ENCODE measurements around the gene AP3S2. TPM values are rescaled to one million over a fixed set of nuclear protein-coding genes. Genes with fewer than 3 reads are reported as not detected.

The AP3S2 gene
- total and polyA plus RNA-seq, 4 donors, result 8.4 to 73.5 (median 25.9) TPM

DNA sequence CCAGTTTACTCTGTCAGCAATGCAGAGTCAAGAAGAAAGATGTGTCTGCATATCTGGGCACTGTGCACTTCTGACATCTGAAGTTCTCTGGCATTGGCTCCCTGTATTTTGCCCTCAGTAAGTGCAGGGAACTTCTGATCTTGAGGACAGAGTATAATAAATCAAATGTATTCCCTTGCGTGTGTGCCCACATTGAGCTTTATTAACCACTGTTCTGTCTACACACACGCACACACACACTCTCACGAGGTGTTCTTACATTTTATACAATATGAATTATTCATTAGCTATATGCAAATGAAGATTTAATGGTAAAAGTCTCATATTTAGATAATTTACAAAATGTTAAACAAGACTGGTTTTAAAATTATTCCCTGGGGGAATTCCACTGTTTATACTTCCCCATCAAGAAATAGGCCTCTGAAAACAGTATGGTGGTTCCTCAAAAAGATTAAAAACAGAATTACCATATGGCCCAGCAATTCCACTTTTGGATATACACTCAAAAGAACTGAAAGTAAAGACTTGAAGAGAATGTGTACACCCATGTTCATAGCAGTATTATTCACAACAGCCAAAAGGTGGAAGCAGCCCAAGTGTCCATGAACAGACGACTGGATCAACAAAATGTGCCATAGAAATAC lies 54.5 kb downstream of the AP3S2 start:
- no peaks in the 10 kb centered on the region for H3K9me3 ChIP-seq (ENCODE audit: control insufficient read depth in 4 of 4, low read length in 3 of 4)
- no peak for TF ChIP-seq JUND (IDR thresholded peaks at IDR 0.05)
- TF ChIP-seq, protein P1, sequence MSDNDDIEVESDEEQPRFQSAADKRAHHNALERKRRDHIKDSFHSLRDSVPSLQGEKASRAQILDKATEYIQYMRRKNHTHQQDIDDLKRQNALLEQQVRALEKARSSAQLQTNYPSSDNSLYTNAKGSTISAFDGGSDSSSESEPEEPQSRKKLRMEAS (IDR thresholded peaks at IDR 0.05), result no peak
- TF ChIP-seq TAF1 (conservative IDR thresholded peaks at IDR 0.05), result no peak
- no peak for TF ChIP-seq RAD21 (IDR thresholded peaks at IDR 0.05)
- TF ChIP-seq, protein P2, sequence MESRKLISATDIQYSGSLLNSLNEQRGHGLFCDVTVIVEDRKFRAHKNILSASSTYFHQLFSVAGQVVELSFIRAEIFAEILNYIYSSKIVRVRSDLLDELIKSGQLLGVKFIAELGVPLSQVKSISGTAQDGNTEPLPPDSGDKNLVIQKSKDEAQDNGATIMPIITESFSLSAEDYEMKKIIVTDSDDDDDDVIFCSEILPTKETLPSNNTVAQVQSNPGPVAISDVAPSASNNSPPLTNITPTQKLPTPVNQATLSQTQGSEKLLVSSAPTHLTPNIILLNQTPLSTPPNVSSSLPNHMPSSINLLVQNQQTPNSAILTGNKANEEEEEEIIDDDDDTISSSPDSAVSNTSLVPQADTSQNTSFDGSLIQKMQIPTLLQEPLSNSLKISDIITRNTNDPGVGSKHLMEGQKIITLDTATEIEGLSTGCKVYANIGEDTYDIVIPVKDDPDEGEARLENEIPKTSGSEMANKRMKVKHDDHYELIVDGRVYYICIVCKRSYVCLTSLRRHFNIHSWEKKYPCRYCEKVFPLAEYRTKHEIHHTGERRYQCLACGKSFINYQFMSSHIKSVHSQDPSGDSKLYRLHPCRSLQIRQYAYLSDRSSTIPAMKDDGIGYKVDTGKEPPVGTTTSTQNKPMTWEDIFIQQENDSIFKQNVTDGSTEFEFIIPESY (IDR thresholded peaks at IDR 0.05), result no peak
- TF ChIP-seq HNF4G (IDR thresholded peaks at IDR 0.05), result no peak
- TF ChIP-seq HNF4A (conservative IDR thresholded peaks at IDR 0.05), result no peak
- TF ChIP-seq YY1 (IDR thresholded peaks at IDR 0.05), result no peak
- TF ChIP-seq GABPA (IDR thresholded peaks at IDR 0.05 in 1 of 2, conservative IDR thresholded peaks at IDR 0.05 in 1 of 2), result no peak
- TF ChIP-seq, protein P3, sequence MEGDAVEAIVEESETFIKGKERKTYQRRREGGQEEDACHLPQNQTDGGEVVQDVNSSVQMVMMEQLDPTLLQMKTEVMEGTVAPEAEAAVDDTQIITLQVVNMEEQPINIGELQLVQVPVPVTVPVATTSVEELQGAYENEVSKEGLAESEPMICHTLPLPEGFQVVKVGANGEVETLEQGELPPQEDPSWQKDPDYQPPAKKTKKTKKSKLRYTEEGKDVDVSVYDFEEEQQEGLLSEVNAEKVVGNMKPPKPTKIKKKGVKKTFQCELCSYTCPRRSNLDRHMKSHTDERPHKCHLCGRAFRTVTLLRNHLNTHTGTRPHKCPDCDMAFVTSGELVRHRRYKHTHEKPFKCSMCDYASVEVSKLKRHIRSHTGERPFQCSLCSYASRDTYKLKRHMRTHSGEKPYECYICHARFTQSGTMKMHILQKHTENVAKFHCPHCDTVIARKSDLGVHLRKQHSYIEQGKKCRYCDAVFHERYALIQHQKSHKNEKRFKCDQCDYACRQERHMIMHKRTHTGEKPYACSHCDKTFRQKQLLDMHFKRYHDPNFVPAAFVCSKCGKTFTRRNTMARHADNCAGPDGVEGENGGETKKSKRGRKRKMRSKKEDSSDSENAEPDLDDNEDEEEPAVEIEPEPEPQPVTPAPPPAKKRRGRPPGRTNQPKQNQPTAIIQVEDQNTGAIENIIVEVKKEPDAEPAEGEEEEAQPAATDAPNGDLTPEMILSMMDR (IDR thresholded peaks at IDR 0.05; ENCODE audit: low read depth, low read length, missing input control), result no peak
- TF ChIP-seq FOXA2 (IDR thresholded peaks at IDR 0.05), result no peak
- TF ChIP-seq, protein P4, sequence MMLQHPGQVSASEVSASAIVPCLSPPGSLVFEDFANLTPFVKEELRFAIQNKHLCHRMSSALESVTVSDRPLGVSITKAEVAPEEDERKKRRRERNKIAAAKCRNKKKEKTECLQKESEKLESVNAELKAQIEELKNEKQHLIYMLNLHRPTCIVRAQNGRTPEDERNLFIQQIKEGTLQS (IDR thresholded peaks at IDR 0.05), result no peak
- no peak for TF ChIP-seq SP1 (IDR thresholded peaks at IDR 0.05)
- no peak for TF ChIP-seq RXRA (IDR thresholded peaks at IDR 0.05)
- no peak for TF ChIP-seq EGR1 (IDR thresholded peaks at IDR 0.05; ENCODE audit: low read depth in 2 of 2)
- no peak for TF ChIP-seq NR2F2 (IDR thresholded peaks at IDR 0.05)
- no peak for TF ChIP-seq FOXA1 (IDR thresholded peaks at IDR 0.05)
- no peak overlapping the region for H3K4me3 ChIP-seq (ENCODE audit: low read depth in 1 of 3, low read length in 3 of 3)
- no peaks in the 10 kb centered on the region for H3K4me1 ChIP-seq (ENCODE audit: control insufficient read depth in 4 of 4, insufficient read depth in 4 of 4, low read length in 3 of 4)
- no peaks in the 10 kb centered on the region for H3K27me3 ChIP-seq (ENCODE audit: control insufficient read depth in 4 of 4, insufficient read depth in 4 of 4, low read length in 3 of 4)
- no peak overlapping the region for H3K27ac ChIP-seq (ENCODE audit: low read depth in 1 of 2, low read length in 2 of 2)
- no peak for DNase-seq (ENCODE audit: low spot score)
- H3K9ac ChIP-seq (ENCODE audit: low read depth in 1 of 2, low read length in 2 of 2), result no peak overlapping the region
- peaks cover 5 to 34% (median 24%) of the 10 kb centered on the region in 4 donors for H3K36me3 ChIP-seq (ENCODE audit: control insufficient read depth in 4 of 4, insufficient read depth in 3 of 4, low read depth in 1 of 4, low read length in 3 of 4)
- WGBS, result 94% methylated on average over 4 of the region's 4 CpGs

DNA sequence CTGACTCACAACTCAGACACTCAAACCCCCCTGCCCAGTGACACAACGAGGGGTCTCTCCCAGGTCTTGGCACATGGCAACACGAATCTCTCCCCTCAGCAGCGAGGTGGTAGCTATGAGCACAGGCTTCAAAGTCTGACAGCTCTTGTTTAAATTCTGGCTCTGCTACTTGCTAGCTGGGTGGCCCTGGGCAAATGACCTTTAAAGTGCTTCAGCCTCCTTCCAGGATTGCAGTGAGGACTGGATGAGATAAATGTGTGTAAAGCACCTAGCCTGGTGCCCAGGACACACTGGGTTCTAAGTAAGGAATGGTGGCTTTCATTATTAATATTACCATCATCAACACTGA lies 56.0 kb downstream of the AP3S2 start:
- no peak overlapping the region for H3K9ac ChIP-seq (ENCODE audit: low read depth in 1 of 2, low read length in 2 of 2)
- peaks cover 10 to 47% (median 35%) of the 10 kb centered on the region in 4 donors for H3K36me3 ChIP-seq (ENCODE audit: control insufficient read depth in 4 of 4, insufficient read depth in 3 of 4, low read depth in 1 of 4, low read length in 3 of 4)
- H3K27ac ChIP-seq (ENCODE audit: low read depth in 1 of 2, low read length in 2 of 2), result no peak overlapping the region
- TF ChIP-seq FOXA1 (IDR thresholded peaks at IDR 0.05) (no peak), SP1 (IDR thresholded peaks at IDR 0.05) (no peak), HNF4A (conservative IDR thresholded peaks at IDR 0.05) (no peak), JUND (IDR thresholded peaks at IDR 0.05) (no peak), NR2F2 (IDR thresholded peaks at IDR 0.05) (no peak), RXRA (IDR thresholded peaks at IDR 0.05) (no peak), TAF1 (conservative IDR thresholded peaks at IDR 0.05) (no peak), GABPA (IDR thresholded peaks at IDR 0.05 in 1 of 2, conservative IDR thresholded peaks at IDR 0.05 in 1 of 2) (no peak), FOXA2 (IDR thresholded peaks at IDR 0.05) (no peak), HNF4G (IDR thresholded peaks at IDR 0.05) (no peak), YY1 (IDR thresholded peaks at IDR 0.05) (no peak)
- TF ChIP-seq, protein P5, sequence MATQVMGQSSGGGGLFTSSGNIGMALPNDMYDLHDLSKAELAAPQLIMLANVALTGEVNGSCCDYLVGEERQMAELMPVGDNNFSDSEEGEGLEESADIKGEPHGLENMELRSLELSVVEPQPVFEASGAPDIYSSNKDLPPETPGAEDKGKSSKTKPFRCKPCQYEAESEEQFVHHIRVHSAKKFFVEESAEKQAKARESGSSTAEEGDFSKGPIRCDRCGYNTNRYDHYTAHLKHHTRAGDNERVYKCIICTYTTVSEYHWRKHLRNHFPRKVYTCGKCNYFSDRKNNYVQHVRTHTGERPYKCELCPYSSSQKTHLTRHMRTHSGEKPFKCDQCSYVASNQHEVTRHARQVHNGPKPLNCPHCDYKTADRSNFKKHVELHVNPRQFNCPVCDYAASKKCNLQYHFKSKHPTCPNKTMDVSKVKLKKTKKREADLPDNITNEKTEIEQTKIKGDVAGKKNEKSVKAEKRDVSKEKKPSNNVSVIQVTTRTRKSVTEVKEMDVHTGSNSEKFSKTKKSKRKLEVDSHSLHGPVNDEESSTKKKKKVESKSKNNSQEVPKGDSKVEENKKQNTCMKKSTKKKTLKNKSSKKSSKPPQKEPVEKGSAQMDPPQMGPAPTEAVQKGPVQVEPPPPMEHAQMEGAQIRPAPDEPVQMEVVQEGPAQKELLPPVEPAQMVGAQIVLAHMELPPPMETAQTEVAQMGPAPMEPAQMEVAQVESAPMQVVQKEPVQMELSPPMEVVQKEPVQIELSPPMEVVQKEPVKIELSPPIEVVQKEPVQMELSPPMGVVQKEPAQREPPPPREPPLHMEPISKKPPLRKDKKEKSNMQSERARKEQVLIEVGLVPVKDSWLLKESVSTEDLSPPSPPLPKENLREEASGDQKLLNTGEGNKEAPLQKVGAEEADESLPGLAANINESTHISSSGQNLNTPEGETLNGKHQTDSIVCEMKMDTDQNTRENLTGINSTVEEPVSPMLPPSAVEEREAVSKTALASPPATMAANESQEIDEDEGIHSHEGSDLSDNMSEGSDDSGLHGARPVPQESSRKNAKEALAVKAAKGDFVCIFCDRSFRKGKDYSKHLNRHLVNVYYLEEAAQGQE (IDR thresholded peaks at IDR 0.05), result no peak
- TF ChIP-seq, protein P2 (IDR thresholded peaks at IDR 0.05), result no peak
- TF ChIP-seq, protein P3 (IDR thresholded peaks at IDR 0.05; ENCODE audit: low read depth, low read length, missing input control), result no peak
- TF ChIP-seq, protein P1 (IDR thresholded peaks at IDR 0.05), result no peak

More for the DNA sequence above, 56.0 kb downstream of the AP3S2 start:
- Histone ChIP-seq H3K9me3 (ENCODE audit: control insufficient read depth in 4 of 4, low read length in 3 of 4) (no peaks in the 10 kb centered on the region), H3K4me3 (ENCODE audit: low read depth in 1 of 3, low read length in 3 of 3) (no peak overlapping the region), H3K27me3 (ENCODE audit: control insufficient read depth in 4 of 4, insufficient read depth in 4 of 4, low read length in 3 of 4) (no peaks in the 10 kb centered on the region), H3K4me1 (ENCODE audit: control insufficient read depth in 4 of 4, insufficient read depth in 4 of 4, low read length in 3 of 4) (no peaks in the 10 kb centered on the region)
- 84% methylated on average over 3 of the region's 3 CpGs for WGBS
- no peak for DNase-seq (ENCODE audit: low spot score)
